SK-N-SH treated with all-trans-retinoic acid at 6 μM for 48 hours (cell line): ENCODE measurements around the gene PILRB.

Source experiments
- ATAC-seq: fragments of 200-7000 bp; cut with Tn5 transposase; 3 replicates; pipeline ENCODE4 v1.9.1; 2020; ENCODE audit warnings: mild to moderate bottlenecking, moderate library complexity
- ARNTL ChIP-seq: fragments of 450-650 bp; formaldehyde crosslinking; IDR thresholded peaks from 2 replicates; pipeline ENCODE4 v1.5.0; 2020; ENCODE audit warnings: low read depth, mild to moderate bottlenecking, moderate library complexity, borderline replicate concordance
- CSDC2 ChIP-seq: fragments of 250-450 bp; sonication (Bioruptor Pico); IDR thresholded peaks from 2 replicates; pipeline ENCODE4 v1.5.0; 2020; ENCODE audit warnings: mild to moderate bottlenecking, moderate library complexity
- ESRRG ChIP-seq: fragments of 250-450 bp; sonication (Bioruptor Pico); IDR thresholded peaks from 2 replicates; pipeline ENCODE4 v1.6.1; 2021; ENCODE audit warnings: mild to moderate bottlenecking
- GLIS3 ChIP-seq: fragments of 250-450 bp; sonication (Bioruptor Pico); IDR thresholded peaks from 2 replicates; pipeline ENCODE4 v1.5.0; 2020; ENCODE audit warnings: mild to moderate bottlenecking, moderate library complexity
- ISL1 ChIP-seq: fragments of 250-450 bp; sonication (Bioruptor Pico); IDR thresholded peaks from 2 replicates; pipeline ENCODE4 v2.1.2; 2022; ENCODE audit warnings: mild to moderate bottlenecking, moderate library complexity
- PPARA ChIP-seq: fragments of 250-450 bp; sonication (Bioruptor Pico); IDR thresholded peaks from 2 replicates; pipeline ENCODE4 v1.5.0; 2020; ENCODE audit warnings: mild to moderate bottlenecking, borderline replicate concordance
- RARB ChIP-seq: fragments of 250-450 bp; sonication (Bioruptor Pico); IDR thresholded peaks from 2 replicates; pipeline ENCODE4 v1.8.0; 2021; ENCODE audit warnings: mild to moderate bottlenecking, moderate library complexity
- SNAI2 ChIP-seq: fragments of 250-450 bp; sonication (Bioruptor Pico); IDR thresholded peaks from 2 replicates; pipeline ENCODE4 v1.5.0; 2020; ENCODE audit warnings: mild to moderate bottlenecking, moderate library complexity
- TCF4 ChIP-seq: fragments of 250-450 bp; sonication (Bioruptor Pico); IDR thresholded peaks from 2 replicates; pipeline ENCODE4 v1.8.0; 2021; ENCODE audit warnings: mild to moderate bottlenecking, moderate library complexity, borderline replicate concordance
- TOX ChIP-seq: fragments of 250-450 bp; sonication (Bioruptor Pico); IDR thresholded peaks from 2 replicates; pipeline ENCODE4 v1.8.0; 2021; ENCODE audit warnings: mild to moderate bottlenecking, moderate library complexity, borderline replicate concordance
- ZC3H10 ChIP-seq: fragments of 250-450 bp; sonication (Bioruptor Pico); IDR thresholded peaks from 2 replicates; pipeline ENCODE4 v1.5.1; 2021; ENCODE audit warnings: mild to moderate bottlenecking, moderate library complexity
- ZFP3 ChIP-seq: fragments of 250-450 bp; sonication (Bioruptor Pico); IDR thresholded peaks from 2 replicates; pipeline ENCODE4 v1.5.0; 2020; ENCODE audit warnings: mild to moderate bottlenecking, moderate library complexity
- ZNF70 ChIP-seq: fragments of 450-650 bp; formaldehyde crosslinking; IDR thresholded peaks from 2 replicates; pipeline ENCODE4 v1.5.0; 2020; ENCODE audit warnings: mild to moderate bottlenecking, moderate library complexity
- ZNF8 ChIP-seq: fragments of 450-650 bp; formaldehyde crosslinking; IDR thresholded peaks from 2 replicates; pipeline ENCODE4 v1.5.0; 2020; ENCODE audit warnings: mild to moderate bottlenecking, moderate library complexity
- TF ChIP-seq, protein P1 (sequence below): fragments of 250-450 bp; sonication (Bioruptor Pico); IDR thresholded peaks from 2 replicates; pipeline ENCODE4 v1.8.0; 2020; ENCODE audit warnings: mild to moderate bottlenecking, moderate library complexity, borderline replicate concordance
- TF ChIP-seq, protein P2 (sequence below): fragments of 250-450 bp; sonication (Bioruptor Pico); IDR thresholded peaks from 2 replicates; pipeline ENCODE4 v1.5.1; 2020; ENCODE audit warnings: low read depth, mild to moderate bottlenecking, moderate library complexity
- TF ChIP-seq, protein P3 (sequence below): fragments of 250-450 bp; sonication (Bioruptor Pico); IDR thresholded peaks from 2 replicates; pipeline ENCODE4 v1.8.0; 2021; ENCODE audit warnings: low read depth, mild to moderate bottlenecking, moderate library complexity, borderline replicate concordance
- TF ChIP-seq, protein P4 (sequence below): fragments of 250-450 bp; sonication (Bioruptor Pico); IDR thresholded peaks from 2 replicates; pipeline ENCODE4 v1.5.0; 2020; ENCODE audit warnings: mild to moderate bottlenecking, moderate library complexity

Gene PILRB

DNA sequence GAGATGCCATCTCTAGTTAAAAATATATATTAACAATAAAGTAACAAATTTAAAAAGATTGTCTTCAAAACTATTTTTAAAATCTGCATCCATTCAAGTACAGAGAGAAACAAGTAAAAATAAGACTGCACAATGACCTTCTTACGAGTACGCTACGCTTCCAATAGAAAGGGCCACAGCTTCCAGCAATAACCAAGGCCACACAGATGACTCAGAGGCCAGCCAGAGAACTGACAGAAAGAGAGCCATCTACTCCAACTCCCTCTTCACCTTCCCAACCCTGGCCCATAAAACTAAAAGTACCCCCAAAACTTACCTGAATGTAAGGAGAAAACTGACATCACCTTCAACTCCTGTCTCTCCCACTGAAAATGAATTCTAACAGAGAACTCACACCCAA, 42.1 kb downstream of the PILRB start (continued):
- TF ChIP-seq, protein P1, sequence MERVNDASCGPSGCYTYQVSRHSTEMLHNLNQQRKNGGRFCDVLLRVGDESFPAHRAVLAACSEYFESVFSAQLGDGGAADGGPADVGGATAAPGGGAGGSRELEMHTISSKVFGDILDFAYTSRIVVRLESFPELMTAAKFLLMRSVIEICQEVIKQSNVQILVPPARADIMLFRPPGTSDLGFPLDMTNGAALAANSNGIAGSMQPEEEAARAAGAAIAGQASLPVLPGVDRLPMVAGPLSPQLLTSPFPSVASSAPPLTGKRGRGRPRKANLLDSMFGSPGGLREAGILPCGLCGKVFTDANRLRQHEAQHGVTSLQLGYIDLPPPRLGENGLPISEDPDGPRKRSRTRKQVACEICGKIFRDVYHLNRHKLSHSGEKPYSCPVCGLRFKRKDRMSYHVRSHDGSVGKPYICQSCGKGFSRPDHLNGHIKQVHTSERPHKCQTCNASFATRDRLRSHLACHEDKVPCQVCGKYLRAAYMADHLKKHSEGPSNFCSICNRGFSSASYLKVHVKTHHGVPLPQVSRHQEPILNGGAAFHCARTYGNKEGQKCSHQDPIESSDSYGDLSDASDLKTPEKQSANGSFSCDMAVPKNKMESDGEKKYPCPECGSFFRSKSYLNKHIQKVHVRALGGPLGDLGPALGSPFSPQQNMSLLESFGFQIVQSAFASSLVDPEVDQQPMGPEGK (CRISPR knock-in tag) = no peak
- TF ChIP-seq ZFP3 (CRISPR knock-in tag) (no peak), TOX (CRISPR knock-in tag) (no peak)

DNA sequence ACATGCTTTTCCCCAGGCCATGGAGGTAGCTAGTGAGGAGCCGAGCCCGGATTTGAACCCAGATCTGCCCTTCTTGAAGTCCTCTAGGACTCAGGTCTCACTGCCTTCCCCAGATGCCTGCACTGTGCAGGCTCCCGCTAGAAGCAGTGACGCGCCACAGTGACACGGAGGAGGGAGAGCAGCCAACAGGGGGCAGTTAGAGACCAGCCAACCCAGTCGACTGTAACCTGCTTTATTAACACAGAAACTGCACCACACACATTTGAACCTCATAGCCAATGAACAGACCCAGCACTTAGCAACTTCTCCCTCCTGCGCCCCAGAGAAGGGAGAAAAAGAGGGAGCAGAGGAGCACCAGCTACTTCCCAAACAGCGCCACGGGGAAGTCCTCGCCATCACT, 42.7 kb downstream of the PILRB start:
- ATAC-seq = peak; percentile 76
- TF ChIP-seq TCF4 (CRISPR knock-in tag) = no peak
- TF ChIP-seq, protein P2, sequence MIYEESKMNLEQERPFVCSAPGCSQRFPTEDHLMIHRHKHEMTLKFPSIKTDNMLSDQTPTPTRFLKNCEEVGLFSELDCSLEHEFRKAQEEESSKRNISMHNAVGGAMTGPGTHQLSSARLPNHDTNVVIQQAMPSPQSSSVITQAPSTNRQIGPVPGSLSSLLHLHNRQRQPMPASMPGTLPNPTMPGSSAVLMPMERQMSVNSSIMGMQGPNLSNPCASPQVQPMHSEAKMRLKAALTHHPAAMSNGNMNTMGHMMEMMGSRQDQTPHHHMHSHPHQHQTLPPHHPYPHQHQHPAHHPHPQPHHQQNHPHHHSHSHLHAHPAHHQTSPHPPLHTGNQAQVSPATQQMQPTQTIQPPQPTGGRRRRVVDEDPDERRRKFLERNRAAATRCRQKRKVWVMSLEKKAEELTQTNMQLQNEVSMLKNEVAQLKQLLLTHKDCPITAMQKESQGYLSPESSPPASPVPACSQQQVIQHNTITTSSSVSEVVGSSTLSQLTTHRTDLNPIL = no peak

DNA sequence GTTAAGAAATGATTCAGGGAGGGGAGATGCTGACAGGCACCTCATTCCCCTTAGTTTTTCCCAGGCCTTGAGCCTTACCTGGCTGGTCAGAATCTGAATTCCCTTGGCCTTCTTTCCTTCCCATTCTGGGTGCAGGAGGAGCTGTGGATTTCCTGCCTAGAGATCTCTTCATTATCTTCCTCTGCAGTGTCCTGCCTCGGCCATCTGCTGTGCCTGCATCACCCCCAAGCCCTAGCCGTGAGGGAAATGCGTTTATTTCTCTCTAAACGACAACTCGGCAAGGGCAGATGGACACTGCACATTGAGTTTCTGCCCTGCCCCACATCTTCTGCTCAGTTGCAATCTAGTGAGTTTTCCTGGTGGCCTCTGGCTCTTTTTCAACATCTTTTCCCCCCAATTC, 43.9 kb downstream of the PILRB start:
- no peak for ATAC-seq
- TF ChIP-seq RARB (CRISPR knock-in tag) (no peak), ARNTL (CRISPR knock-in tag) (no peak), ISL1 (CRISPR knock-in tag) (no peak), ESRRG (no peak), ZNF70 (CRISPR knock-in tag) (no peak), CSDC2 (CRISPR knock-in tag) (no peak), ZNF8 (CRISPR knock-in tag) (no peak), SNAI2 (CRISPR knock-in tag) (no peak), TOX (CRISPR knock-in tag) (no peak), ZC3H10 (CRISPR knock-in tag) (no peak), ZFP3 (CRISPR knock-in tag) (no peak)
- TF ChIP-seq, protein P1 (CRISPR knock-in tag) = no peak
- TF ChIP-seq, protein P3, sequence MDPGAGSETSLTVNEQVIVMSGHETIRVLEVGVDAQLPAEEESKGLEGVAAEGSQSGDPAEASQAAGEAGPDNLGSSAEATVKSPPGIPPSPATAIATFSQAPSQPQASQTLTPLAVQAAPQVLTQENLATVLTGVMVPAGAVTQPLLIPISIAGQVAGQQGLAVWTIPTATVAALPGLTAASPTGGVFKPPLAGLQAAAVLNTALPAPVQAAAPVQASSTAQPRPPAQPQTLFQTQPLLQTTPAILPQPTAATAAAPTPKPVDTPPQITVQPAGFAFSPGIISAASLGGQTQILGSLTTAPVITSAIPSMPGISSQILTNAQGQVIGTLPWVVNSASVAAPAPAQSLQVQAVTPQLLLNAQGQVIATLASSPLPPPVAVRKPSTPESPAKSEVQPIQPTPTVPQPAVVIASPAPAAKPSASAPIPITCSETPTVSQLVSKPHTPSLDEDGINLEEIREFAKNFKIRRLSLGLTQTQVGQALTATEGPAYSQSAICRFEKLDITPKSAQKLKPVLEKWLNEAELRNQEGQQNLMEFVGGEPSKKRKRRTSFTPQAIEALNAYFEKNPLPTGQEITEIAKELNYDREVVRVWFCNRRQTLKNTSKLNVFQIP (CRISPR knock-in tag) = no peak
- TF ChIP-seq, protein P4, sequence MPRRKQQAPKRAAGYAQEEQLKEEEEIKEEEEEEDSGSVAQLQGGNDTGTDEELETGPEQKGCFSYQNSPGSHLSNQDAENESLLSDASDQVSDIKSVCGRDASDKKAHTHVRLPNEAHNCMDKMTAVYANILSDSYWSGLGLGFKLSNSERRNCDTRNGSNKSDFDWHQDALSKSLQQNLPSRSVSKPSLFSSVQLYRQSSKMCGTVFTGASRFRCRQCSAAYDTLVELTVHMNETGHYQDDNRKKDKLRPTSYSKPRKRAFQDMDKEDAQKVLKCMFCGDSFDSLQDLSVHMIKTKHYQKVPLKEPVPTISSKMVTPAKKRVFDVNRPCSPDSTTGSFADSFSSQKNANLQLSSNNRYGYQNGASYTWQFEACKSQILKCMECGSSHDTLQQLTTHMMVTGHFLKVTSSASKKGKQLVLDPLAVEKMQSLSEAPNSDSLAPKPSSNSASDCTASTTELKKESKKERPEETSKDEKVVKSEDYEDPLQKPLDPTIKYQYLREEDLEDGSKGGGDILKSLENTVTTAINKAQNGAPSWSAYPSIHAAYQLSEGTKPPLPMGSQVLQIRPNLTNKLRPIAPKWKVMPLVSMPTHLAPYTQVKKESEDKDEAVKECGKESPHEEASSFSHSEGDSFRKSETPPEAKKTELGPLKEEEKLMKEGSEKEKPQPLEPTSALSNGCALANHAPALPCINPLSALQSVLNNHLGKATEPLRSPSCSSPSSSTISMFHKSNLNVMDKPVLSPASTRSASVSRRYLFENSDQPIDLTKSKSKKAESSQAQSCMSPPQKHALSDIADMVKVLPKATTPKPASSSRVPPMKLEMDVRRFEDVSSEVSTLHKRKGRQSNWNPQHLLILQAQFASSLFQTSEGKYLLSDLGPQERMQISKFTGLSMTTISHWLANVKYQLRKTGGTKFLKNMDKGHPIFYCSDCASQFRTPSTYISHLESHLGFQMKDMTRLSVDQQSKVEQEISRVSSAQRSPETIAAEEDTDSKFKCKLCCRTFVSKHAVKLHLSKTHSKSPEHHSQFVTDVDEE = no peak

DNA sequence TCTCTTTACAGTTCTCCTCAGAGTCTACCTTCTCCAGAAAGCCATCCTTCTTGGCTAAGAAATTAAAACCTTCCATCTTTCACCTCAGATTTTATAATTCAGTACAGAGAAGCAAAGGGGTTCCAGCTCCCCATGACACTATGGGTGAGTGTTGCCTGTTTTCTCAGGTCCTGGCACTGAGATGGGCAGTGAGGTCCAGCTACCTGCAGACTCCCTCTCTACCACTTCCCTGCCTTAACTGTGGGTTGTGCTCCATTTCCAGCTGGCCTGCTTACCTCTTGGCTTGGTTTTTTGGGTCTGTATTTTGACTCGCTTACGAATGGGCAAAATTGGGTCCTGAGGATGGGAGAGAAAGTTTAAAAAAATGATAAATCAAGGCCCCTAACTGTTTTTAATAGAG, 44.3 kb downstream of the PILRB start:
- no peak for ATAC-seq
- TF ChIP-seq ZC3H10 (CRISPR knock-in tag) = no peak
- TF ChIP-seq ISL1 (CRISPR knock-in tag) = no peak
- TF ChIP-seq RARB (CRISPR knock-in tag) = no peak
- TF ChIP-seq, protein P2 = no peak
- no peak for TF ChIP-seq ZNF8 (CRISPR knock-in tag)
- no peak for TF ChIP-seq GLIS3 (CRISPR knock-in tag)
- no peak for TF ChIP-seq ZFP3 (CRISPR knock-in tag)
- no peak for TF ChIP-seq TCF4 (CRISPR knock-in tag)
- no peak for TF ChIP-seq ARNTL (CRISPR knock-in tag)
- no peak for TF ChIP-seq PPARA (CRISPR knock-in tag)
